ENCODE measurements around the gene SERGEF.

The SERGEF gene

GRCh38 chr11:17744151-17744940 is 268.5 kb downstream of the SERGEF start:
- Histone ChIP-seq H3K4me3 (ENCODE audit: insufficient read depth, low read length, poor library complexity, severe bottlenecking) (no peak overlapping the region), H3K9ac (ENCODE audit: low read length) (no peak overlapping the region), H3K79me2 (ENCODE audit: insufficient read depth, low read length) (no peaks in the 10 kb centered on the region), H3K27ac (ENCODE audit: low read depth, low read length) (no peak overlapping the region), H4K20me1 (ENCODE audit: low read depth, low read length) (no peaks in the 10 kb centered on the region), H2AFZ (ENCODE audit: low read depth, low read length, severe bottlenecking) (no peak overlapping the region), H3K9me3 (ENCODE audit: insufficient read depth, low read length) (no peaks in the 10 kb centered on the region), H3F3A (ENCODE audit: insufficient read depth) (no peaks in the 10 kb centered on the region), H3K4me2 (ENCODE audit: low read depth, low read length, poor library complexity, severe bottlenecking) (no peak overlapping the region), H3K27me3 (ENCODE audit: low read length) (no peaks in the 10 kb centered on the region), H3K9me2 (replicated peaks; ENCODE audit: insufficient read depth, low read length) (no peaks in the 10 kb centered on the region), H3K36me3 (ENCODE audit: low read length) (no peaks in the 10 kb centered on the region)
- TF ChIP-seq, protein P1, sequence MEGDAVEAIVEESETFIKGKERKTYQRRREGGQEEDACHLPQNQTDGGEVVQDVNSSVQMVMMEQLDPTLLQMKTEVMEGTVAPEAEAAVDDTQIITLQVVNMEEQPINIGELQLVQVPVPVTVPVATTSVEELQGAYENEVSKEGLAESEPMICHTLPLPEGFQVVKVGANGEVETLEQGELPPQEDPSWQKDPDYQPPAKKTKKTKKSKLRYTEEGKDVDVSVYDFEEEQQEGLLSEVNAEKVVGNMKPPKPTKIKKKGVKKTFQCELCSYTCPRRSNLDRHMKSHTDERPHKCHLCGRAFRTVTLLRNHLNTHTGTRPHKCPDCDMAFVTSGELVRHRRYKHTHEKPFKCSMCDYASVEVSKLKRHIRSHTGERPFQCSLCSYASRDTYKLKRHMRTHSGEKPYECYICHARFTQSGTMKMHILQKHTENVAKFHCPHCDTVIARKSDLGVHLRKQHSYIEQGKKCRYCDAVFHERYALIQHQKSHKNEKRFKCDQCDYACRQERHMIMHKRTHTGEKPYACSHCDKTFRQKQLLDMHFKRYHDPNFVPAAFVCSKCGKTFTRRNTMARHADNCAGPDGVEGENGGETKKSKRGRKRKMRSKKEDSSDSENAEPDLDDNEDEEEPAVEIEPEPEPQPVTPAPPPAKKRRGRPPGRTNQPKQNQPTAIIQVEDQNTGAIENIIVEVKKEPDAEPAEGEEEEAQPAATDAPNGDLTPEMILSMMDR (IDR thresholded peaks at IDR 0.05; ENCODE audit: insufficient read depth, low read length, poor library complexity, severe bottlenecking), result no peak
- TF ChIP-seq EZH2phosphoT487 (conservative IDR thresholded peaks at IDR 0.05; ENCODE audit: low read length), result no peak

- TF ChIP-seq EZH2phosphoT487 (conservative IDR thresholded peaks at IDR 0.05; ENCODE audit: low read length), result no peak
- TF ChIP-seq, protein P1 (IDR thresholded peaks at IDR 0.05; ENCODE audit: insufficient read depth, low read length, poor library complexity, severe bottlenecking), result no peak
- H3K27me3 ChIP-seq (ENCODE audit: low read length), result no peaks in the 10 kb centered on the region
- H3K4me2 ChIP-seq (ENCODE audit: low read depth, low read length, poor library complexity, severe bottlenecking), result no peak overlapping the region
- no peak overlapping the region for H3K4me3 ChIP-seq (ENCODE audit: insufficient read depth, low read length, poor library complexity, severe bottlenecking)
- H3K79me2 ChIP-seq (ENCODE audit: insufficient read depth, low read length), result no peaks in the 10 kb centered on the region
- H3K9ac ChIP-seq (ENCODE audit: low read length), result no peak overlapping the region
- H3K9me2 ChIP-seq (replicated peaks; ENCODE audit: insufficient read depth, low read length), result no peaks in the 10 kb centered on the region
- no peaks in the 10 kb centered on the region for H3F3A ChIP-seq (ENCODE audit: insufficient read depth)
- no peaks in the 10 kb centered on the region for H3K9me3 ChIP-seq (ENCODE audit: insufficient read depth, low read length)
- H3K27ac ChIP-seq (ENCODE audit: low read depth, low read length), result no peak overlapping the region
- H2AFZ ChIP-seq (ENCODE audit: low read depth, low read length, severe bottlenecking), result no peak overlapping the region
- H3K36me3 ChIP-seq (ENCODE audit: low read length), result no peaks in the 10 kb centered on the region
- no peaks in the 10 kb centered on the region for H4K20me1 ChIP-seq (ENCODE audit: low read depth, low read length)
These were observed 269.1 kb downstream of the SERGEF start for GRCh38 chr11:17743808-17744119.

DNA sequence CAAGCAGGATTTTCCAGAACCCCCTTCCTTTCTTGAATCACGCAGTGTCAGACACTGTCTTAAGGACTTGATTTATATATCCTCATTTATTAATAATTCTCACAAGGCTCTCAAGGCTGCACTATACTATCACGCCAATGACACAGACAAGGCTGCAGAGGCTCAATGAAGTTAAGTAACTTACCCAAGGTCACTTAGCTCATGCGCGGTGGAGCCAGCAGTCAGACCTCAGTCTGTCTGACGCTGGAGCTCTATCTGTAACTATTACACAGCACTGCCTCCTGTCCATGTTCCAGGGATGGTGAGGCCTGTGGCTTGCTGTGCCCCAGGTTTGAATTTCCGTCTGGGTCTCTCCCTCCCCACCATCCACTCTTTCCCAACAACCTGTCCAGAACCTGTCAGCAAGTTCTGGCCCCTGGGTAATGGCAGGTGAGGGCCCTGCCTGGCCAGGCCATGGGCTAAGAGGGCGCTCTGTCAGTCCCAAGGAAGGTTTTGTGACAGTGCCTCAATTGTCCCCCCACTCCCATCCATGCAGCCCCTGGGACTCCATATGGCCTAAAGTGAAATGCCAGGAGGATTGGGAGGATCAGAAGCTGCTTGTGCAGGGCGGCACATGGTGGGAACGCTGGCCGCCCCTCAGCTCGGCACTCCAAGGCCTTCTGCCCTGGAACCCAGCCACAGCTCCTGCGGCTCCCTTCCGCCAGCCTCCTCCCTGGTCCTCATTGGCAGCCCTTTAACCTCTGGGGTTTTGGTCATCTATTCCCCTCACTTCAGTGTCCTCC is 269.6 kb downstream of the SERGEF start:
- H3K79me2 ChIP-seq (ENCODE audit: insufficient read depth, low read length), result no peaks in the 10 kb centered on the region
- H3K4me3 ChIP-seq (ENCODE audit: insufficient read depth, low read length, poor library complexity, severe bottlenecking), result no peak overlapping the region
- TF ChIP-seq, protein P1 (IDR thresholded peaks at IDR 0.05; ENCODE audit: insufficient read depth, low read length, poor library complexity, severe bottlenecking), result no peak
- TF ChIP-seq EZH2phosphoT487 (conservative IDR thresholded peaks at IDR 0.05; ENCODE audit: low read length), result no peak
- no peak overlapping the region for H3K9ac ChIP-seq (ENCODE audit: low read length)
- no peak overlapping the region for H3K4me2 ChIP-seq (ENCODE audit: low read depth, low read length, poor library complexity, severe bottlenecking)
- no peak overlapping the region for H3K27ac ChIP-seq (ENCODE audit: low read depth, low read length)
- no peaks in the 10 kb centered on the region for H3K9me3 ChIP-seq (ENCODE audit: insufficient read depth, low read length)
- H4K20me1 ChIP-seq (ENCODE audit: low read depth, low read length), result no peaks in the 10 kb centered on the region
- no peaks in the 10 kb centered on the region for H3K36me3 ChIP-seq (ENCODE audit: low read length)
- no peak overlapping the region for H2AFZ ChIP-seq (ENCODE audit: low read depth, low read length, severe bottlenecking)
- no peaks in the 10 kb centered on the region for H3K9me2 ChIP-seq (replicated peaks; ENCODE audit: insufficient read depth, low read length)
- H3K27me3 ChIP-seq (ENCODE audit: low read length), result no peaks in the 10 kb centered on the region
- H3F3A ChIP-seq (ENCODE audit: insufficient read depth), result no peaks in the 10 kb centered on the region
